Measurements from ENCODE around the gene RALGPS2.

RALGPS2 gene

GRCh38 chr1:178938101-178938958 is 213.3 kb downstream of the RALGPS2 start:
- Mint-ChIP-seq H3K27ac (ENCODE audit: low read depth) (no peak overlapping the region), H3K36me3 (ENCODE audit: insufficient read depth) (no peaks in the 10 kb centered on the region), H3K4me3 (no peak overlapping the region), H3K4me1 (no peaks in the 10 kb centered on the region), H3K9me3 (no peaks in the 10 kb centered on the region), H3K27me3 (peaks cover 20% of the 10 kb centered on the region)
- ATAC-seq (replicated peaks; ENCODE audit: extremely low read depth, poor library complexity, severe bottlenecking) (no peak), DNase-seq (ENCODE audit: low spot score in 2 of 2) (no peak)

DNA sequence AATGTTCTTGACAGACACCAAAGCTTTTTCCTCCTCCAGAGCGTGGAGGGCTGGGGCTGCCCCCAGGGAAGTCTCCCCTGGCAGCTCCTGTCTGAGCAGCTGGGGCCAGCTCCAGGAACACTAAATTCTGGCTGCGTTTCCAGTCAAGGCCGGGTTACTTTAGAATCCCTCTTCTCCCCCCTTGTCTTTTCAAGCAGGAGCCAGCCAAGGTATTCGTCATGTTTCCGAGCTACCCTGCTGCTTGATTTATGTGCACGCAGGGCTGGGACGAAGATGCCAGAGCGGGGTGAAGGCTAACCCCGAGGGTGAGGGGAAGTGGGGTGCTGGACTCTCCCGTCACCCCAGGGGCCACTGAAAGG is 213.9 kb downstream of the RALGPS2 start:
- no peak for ATAC-seq (replicated peaks; ENCODE audit: extremely low read depth, poor library complexity, severe bottlenecking)
- Mint-ChIP-seq H3K4me1 (no peaks in the 10 kb centered on the region), H3K4me3 (no peak overlapping the region), H3K36me3 (ENCODE audit: insufficient read depth) (no peaks in the 10 kb centered on the region), H3K27ac (ENCODE audit: low read depth) (no peak overlapping the region), H3K27me3 (peaks cover 23% of the 10 kb centered on the region), H3K9me3 (no peaks in the 10 kb centered on the region)
- no peak for DNase-seq (ENCODE audit: low spot score in 2 of 2)

- no peak for DNase-seq (ENCODE audit: low spot score in 2 of 2)
- Mint-ChIP-seq H3K4me1 (no peaks in the 10 kb centered on the region), H3K4me3 (no peak overlapping the region), H3K27me3 (peaks cover 23% of the 10 kb centered on the region), H3K36me3 (ENCODE audit: insufficient read depth) (no peaks in the 10 kb centered on the region), H3K27ac (ENCODE audit: low read depth) (no peak overlapping the region), H3K9me3 (no peaks in the 10 kb centered on the region)
- ATAC-seq (replicated peaks; ENCODE audit: extremely low read depth, poor library complexity, severe bottlenecking): no peak
These were observed 214.5 kb downstream of the RALGPS2 start for GRCh38 chr1:178939338-178940067.

- Mint-ChIP-seq H3K4me1 (no peaks in the 10 kb centered on the region), H3K36me3 (ENCODE audit: insufficient read depth) (no peaks in the 10 kb centered on the region), H3K4me3 (no peak overlapping the region), H3K27ac (ENCODE audit: low read depth) (no peak overlapping the region), H3K9me3 (no peaks in the 10 kb centered on the region), H3K27me3 (peaks cover 23% of the 10 kb centered on the region)
- DNase-seq (ENCODE audit: low spot score in 2 of 2) (no peak), ATAC-seq (replicated peaks; ENCODE audit: extremely low read depth, poor library complexity, severe bottlenecking) (no peak)
These were observed 215.2 kb downstream of the RALGPS2 start for GRCh38 chr1:178940068-178940765.

DNA sequence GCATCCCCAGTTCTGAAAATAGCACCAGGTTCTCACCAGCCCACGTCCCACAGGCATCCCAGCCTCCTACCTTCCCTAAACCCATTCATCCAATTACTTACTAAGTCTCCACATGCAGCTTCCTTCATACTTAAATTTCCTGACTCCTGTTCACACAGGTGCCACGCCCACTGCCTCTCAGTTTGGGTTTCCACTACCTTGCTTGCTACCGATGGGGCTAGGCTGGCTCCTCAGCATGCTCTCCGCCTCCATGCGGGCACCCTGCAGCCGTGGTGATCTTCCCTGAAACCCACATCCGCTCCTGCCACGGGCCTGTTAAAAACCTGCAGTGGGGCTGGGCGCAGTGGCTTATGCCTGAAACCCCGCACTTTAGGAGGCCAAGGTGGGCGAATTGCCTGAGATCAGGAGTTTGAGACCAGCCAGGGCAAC is 216.2 kb downstream of the RALGPS2 start:
- H3K27ac Mint-ChIP-seq (ENCODE audit: low read depth): no peak overlapping the region
- DNase-seq (ENCODE audit: low spot score in 2 of 2): no peak
- peaks cover 23% of the 10 kb centered on the region for H3K27me3 Mint-ChIP-seq
- H3K4me3 Mint-ChIP-seq: no peak overlapping the region
- H3K36me3 Mint-ChIP-seq (ENCODE audit: insufficient read depth): no peaks in the 10 kb centered on the region
- H3K9me3 Mint-ChIP-seq: no peaks in the 10 kb centered on the region
- no peak for ATAC-seq (replicated peaks; ENCODE audit: extremely low read depth, poor library complexity, severe bottlenecking)
- H3K4me1 Mint-ChIP-seq: no peaks in the 10 kb centered on the region

- no peaks in the 10 kb centered on the region for H3K4me1 Mint-ChIP-seq
- H3K9me3 Mint-ChIP-seq: no peaks in the 10 kb centered on the region
- no peak for ATAC-seq (replicated peaks; ENCODE audit: extremely low read depth, poor library complexity, severe bottlenecking)
- H3K36me3 Mint-ChIP-seq (ENCODE audit: insufficient read depth): no peaks in the 10 kb centered on the region
- peaks cover 24% of the 10 kb centered on the region for H3K27me3 Mint-ChIP-seq
- no peak for DNase-seq (ENCODE audit: low spot score in 2 of 2)
- no peak overlapping the region for H3K27ac Mint-ChIP-seq (ENCODE audit: low read depth)
- no peak overlapping the region for H3K4me3 Mint-ChIP-seq
These were observed 216.8 kb downstream of the RALGPS2 start for GRCh38 chr1:178941849-178942248.

GRCh38 chr1:178942285-178943198 is 217.5 kb downstream of the RALGPS2 start:
- Mint-ChIP-seq H3K4me1 (no peaks in the 10 kb centered on the region), H3K36me3 (ENCODE audit: insufficient read depth) (no peaks in the 10 kb centered on the region), H3K27me3 (peaks cover 31% of the 10 kb centered on the region), H3K9me3 (no peaks in the 10 kb centered on the region), H3K27ac (ENCODE audit: low read depth) (no peak overlapping the region), H3K4me3 (no peak overlapping the region)
- ATAC-seq (replicated peaks; ENCODE audit: extremely low read depth, poor library complexity, severe bottlenecking): no peak
- DNase-seq (ENCODE audit: low spot score in 2 of 2): no peak

DNA sequence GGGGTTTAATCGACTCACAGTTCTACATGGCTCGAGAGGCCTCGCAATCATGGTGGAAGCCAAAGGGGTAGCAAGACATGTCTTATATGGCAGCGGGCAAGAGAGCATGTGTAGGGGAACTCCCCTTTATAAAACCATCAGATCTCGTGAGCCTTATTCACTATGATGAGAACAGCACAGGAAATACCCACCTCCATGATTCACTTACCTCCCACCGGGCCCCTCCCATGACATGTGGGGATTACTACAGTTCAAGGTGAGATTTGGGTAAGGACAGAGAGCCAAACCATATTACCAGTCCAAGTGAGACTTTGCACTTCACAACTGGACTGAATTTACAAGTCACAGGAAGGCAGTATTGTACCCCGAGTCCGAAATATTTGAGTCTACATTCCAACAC is 219.7 kb downstream of the RALGPS2 start:
- Mint-ChIP-seq H3K4me3 (no peak overlapping the region), H3K27ac (ENCODE audit: low read depth) (no peak overlapping the region), H3K4me1 (no peaks in the 10 kb centered on the region), H3K9me3 (no peaks in the 10 kb centered on the region), H3K27me3 (peaks cover 44% of the 10 kb centered on the region), H3K36me3 (ENCODE audit: insufficient read depth) (no peaks in the 10 kb centered on the region)
- DNase-seq (ENCODE audit: low spot score in 2 of 2) (no peak), ATAC-seq (replicated peaks; ENCODE audit: extremely low read depth, poor library complexity, severe bottlenecking) (no peak)

DNA sequence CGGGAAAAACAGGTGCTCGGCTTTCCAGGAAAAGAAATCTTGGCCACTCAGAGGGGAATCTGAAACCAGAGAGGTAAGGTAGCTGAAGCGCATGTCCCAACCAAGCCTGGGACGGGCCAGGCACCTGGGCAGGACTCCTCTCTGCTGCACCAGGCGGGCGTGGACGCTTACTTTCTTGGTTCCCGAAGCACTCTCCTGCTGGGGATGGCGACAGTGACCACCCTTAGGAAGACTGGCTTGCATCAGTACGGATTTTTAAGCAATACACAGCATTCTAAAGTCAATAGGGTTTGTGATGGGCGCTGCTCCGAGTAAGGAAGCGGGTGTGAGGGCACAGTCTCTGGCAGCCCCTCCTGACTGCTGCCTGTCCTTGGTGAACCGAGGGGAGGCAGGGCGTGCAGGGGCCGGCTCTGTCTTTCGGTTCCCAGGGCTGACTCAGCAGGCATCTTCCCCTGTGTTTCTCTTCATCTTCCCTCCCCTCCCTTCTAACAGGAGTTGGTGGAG is 220.8 kb downstream of the RALGPS2 start:
- Mint-ChIP-seq H3K9me3 (no peaks in the 10 kb centered on the region), H3K27ac (ENCODE audit: low read depth) (no peak overlapping the region), H3K36me3 (ENCODE audit: insufficient read depth) (no peaks in the 10 kb centered on the region), H3K4me3 (no peak overlapping the region), H3K4me1 (no peaks in the 10 kb centered on the region), H3K27me3 (peaks cover 44% of the 10 kb centered on the region)
- ATAC-seq (replicated peaks; ENCODE audit: extremely low read depth, poor library complexity, severe bottlenecking) (no peak), DNase-seq (ENCODE audit: low spot score in 2 of 2) (no peak)

DNA sequence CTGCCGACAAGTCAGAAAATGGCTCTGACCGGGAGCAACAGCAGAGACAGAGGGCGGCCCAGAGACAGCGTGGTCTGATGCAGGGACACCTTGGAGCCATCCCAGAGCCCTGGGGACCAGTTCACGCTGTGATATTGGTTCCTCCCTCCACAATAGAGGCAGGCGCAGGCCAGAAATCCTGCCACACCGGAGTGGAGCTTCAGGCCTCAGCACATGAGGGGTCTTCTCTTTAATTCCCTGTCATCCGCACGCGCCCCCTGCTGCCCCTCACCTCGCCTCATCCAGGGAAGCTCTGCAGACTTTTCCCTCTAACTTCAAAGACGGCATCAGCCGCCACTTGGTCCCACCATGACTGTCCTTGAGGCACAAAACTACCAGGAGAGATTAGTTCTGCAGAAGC is 221.4 kb downstream of the RALGPS2 start:
- no peaks in the 10 kb centered on the region for H3K4me1 Mint-ChIP-seq
- H3K9me3 Mint-ChIP-seq: no peaks in the 10 kb centered on the region
- H3K4me3 Mint-ChIP-seq: no peak overlapping the region
- no peak for ATAC-seq (replicated peaks; ENCODE audit: extremely low read depth, poor library complexity, severe bottlenecking)
- no peak for DNase-seq (ENCODE audit: low spot score in 2 of 2)
- peaks cover 44% of the 10 kb centered on the region for H3K27me3 Mint-ChIP-seq
- no peak overlapping the region for H3K27ac Mint-ChIP-seq (ENCODE audit: low read depth)
- no peaks in the 10 kb centered on the region for H3K36me3 Mint-ChIP-seq (ENCODE audit: insufficient read depth)

DNA sequence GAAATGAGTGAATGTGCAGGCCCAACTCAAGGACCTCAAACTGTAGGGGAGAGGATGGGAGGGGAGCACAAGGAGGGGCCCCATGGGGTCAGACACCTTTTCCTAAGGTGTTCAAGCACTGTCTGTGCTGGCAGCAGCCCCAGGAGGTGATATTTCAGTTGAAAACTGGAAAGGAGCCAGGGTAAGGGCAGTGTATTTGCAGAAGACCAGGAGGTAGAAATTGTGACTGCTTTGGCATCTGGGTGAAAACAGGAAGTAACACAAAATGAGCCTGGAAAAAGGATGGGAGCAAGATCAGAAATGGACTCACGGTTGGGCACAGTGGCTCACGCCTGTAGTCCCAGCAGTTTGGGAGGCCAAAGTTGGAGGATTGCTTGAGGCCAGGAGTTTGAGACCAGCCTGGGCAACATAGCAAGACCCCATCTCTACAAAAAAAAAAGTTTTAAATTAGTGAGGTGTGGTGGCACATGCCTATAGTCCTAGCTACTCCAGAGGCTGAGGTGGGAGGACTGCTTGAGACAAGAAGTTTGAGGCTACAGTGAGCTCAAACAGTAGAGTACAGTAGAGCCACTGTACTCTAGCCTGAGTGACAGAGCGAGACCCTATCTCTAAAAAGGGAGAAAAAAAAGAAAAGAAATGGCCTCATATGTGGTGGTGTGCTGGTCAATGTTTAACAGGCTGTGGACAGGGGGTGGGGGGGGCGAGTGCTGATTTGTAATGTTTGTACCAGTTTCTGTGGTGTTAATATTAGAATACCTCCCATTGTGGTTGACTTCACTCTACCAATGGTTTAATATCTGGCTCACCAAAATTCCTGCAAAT is 222.0 kb downstream of the RALGPS2 start:
- DNase-seq (ENCODE audit: low spot score in 2 of 2): no peak
- no peaks in the 10 kb centered on the region for H3K9me3 Mint-ChIP-seq

More for the DNA sequence above, 222.0 kb downstream of the RALGPS2 start:
- no peak for ATAC-seq (replicated peaks; ENCODE audit: extremely low read depth, poor library complexity, severe bottlenecking)
- no peak overlapping the region for H3K27ac Mint-ChIP-seq (ENCODE audit: low read depth)
- H3K36me3 Mint-ChIP-seq (ENCODE audit: insufficient read depth): no peaks in the 10 kb centered on the region
- H3K4me3 Mint-ChIP-seq: no peak overlapping the region
- peaks cover 43% of the 10 kb centered on the region for H3K27me3 Mint-ChIP-seq
- no peaks in the 10 kb centered on the region for H3K4me1 Mint-ChIP-seq

Measured in central memory CD8-positive, alpha-beta T cell (primary cell).